Measurements from ENCODE around the gene AUNIP. TPM values are rescaled to one million over a fixed set of nuclear protein-coding genes. Genes with fewer than 3 reads are reported as not detected.

The AUNIP gene
- total and polyA plus RNA-seq, 3 donors from 2014 or later: 14.1 to 28.5 (median 22.5) TPM

- H3K27me3 ChIP-seq: no peaks in the 10 kb centered on the region
- H3K4me3 ChIP-seq: no peak overlapping the region
- DNase-seq: no peak
- H3K9me3 ChIP-seq: no peaks in the 10 kb centered on the region
- no peak overlapping the region for H3K27ac ChIP-seq
- intact Hi-C loops (cut with DNase I; ENCODE audit: low total_unique reads): loop anchor here (10.0 kb wide), 1 partner anchor 263 kb away; no protein-coding TSS in a partner anchor
- no peaks in the 10 kb centered on the region for H3K4me1 ChIP-seq
- TF ChIP-seq POLR2A (IDR thresholded peaks at IDR 0.05) (no peak), CTCF (IDR thresholded peaks at IDR 0.05) (no peak)
- WGBS, 2 donors: 91 to 93% methylated on average over 5 of the region's 5 CpGs
- H3K36me3 ChIP-seq (ENCODE audit: low read depth, missing control alignments): no peaks in the 10 kb centered on the region
These were observed 71.5 kb downstream of the AUNIP start for GRCh38 chr1:25787760-25788166.

- TF ChIP-seq POLR2A (IDR thresholded peaks at IDR 0.05) (no peak), CTCF (IDR thresholded peaks at IDR 0.05) (no peak)
- DNase-seq: no peak
- 73 to 82% methylated on average over 11 of the region's 11 CpGs for WGBS, 2 donors
- no peaks in the 10 kb centered on the region for H3K27me3 ChIP-seq
- H3K4me1 ChIP-seq: no peaks in the 10 kb centered on the region
- intact Hi-C loops (cut with DNase I; ENCODE audit: low total_unique reads): loop anchor here (10.0 kb wide), 1 partner anchor 262 kb away; no protein-coding TSS in a partner anchor
- H3K9me3 ChIP-seq: no peaks in the 10 kb centered on the region
- H3K27ac ChIP-seq: no peak overlapping the region
- H3K36me3 ChIP-seq (ENCODE audit: low read depth, missing control alignments): no peaks in the 10 kb centered on the region
- no peak overlapping the region for H3K4me3 ChIP-seq
These were observed 72.1 kb downstream of the AUNIP start for GRCh38 chr1:25786887-25787759.

- H3K9me3 ChIP-seq: no peaks in the 10 kb centered on the region
- no peak for DNase-seq
- no peaks in the 10 kb centered on the region for H3K36me3 ChIP-seq (ENCODE audit: low read depth, missing control alignments)
- H3K27ac ChIP-seq: no peak overlapping the region
- H3K4me3 ChIP-seq: no peak overlapping the region
- TF ChIP-seq CTCF (IDR thresholded peaks at IDR 0.05): no peak
- WGBS, 2 donors: 87 to 92% methylated on average over 10 of the region's 10 CpGs
- intact Hi-C loops (cut with DNase I; ENCODE audit: low total_unique reads): loop anchor here (10.0 kb wide), 1 partner anchor 261 kb away; no protein-coding TSS in a partner anchor
- H3K4me1 ChIP-seq: peaks cover 6% of the 10 kb centered on the region
- no peaks in the 10 kb centered on the region for H3K27me3 ChIP-seq
These were observed 73.8 kb downstream of the AUNIP start for GRCh38 chr1:25785333-25786067.

GRCh38 chr1:25784575-25785051 lies 74.6 kb downstream of the AUNIP start:
- Histone ChIP-seq H3K9me3 (no peaks in the 10 kb centered on the region), H3K27me3 (no peaks in the 10 kb centered on the region), H3K27ac (no peak overlapping the region), H3K36me3 (ENCODE audit: low read depth, missing control alignments) (no peaks in the 10 kb centered on the region), H3K4me1 (peaks cover 10% of the 10 kb centered on the region), H3K4me3 (no peak overlapping the region)
- 66 to 83% methylated on average over 8 to 9 of the region's 9 CpGs for WGBS, 2 donors
- intact Hi-C loops (cut with DNase I; ENCODE audit: low total_unique reads): loop anchor here (10.0 kb wide), 1 partner anchor 260 kb away; no protein-coding TSS in a partner anchor
- DNase-seq: no peak
- TF ChIP-seq CTCF (IDR thresholded peaks at IDR 0.05) (no peak), POLR2A (IDR thresholded peaks at IDR 0.05) (no peak)

Small RNA genes within 50 kb of the gene (microRNA-seq; reads per million reads assigned to microRNA genes)
- 0 to 5.5 reads per million in 2 donors for gene MIR3917 (ENCODE audit: borderline number of aligned reads in 2 of 2, borderline replicate concordance in 1 of 2)

Small RNA genes within 50 kb of the gene (small RNA-seq; reads per million reads assigned to genes)
- gene AL033528.1 (0 reads per million in 2 donors), gene RF00019 (0 reads per million in 2 donors), gene SNRPFP2 (0 reads per million in 2 donors)

Other genes starting within 250 kb of the AUNIP start
- 10 to 100 TPM; 12.8 to 21.1 TPM for gene MAN1C1, start 242.7 kb downstream of the AUNIP start, total RNA-seq
- 14.8 TPM for gene MAN1C1, start 242.7 kb downstream of the AUNIP start, polyA plus RNA-seq (ENCODE audit: insufficient read depth, low read depth, low replicate concordance)
- gene SELENON, start 59.3 kb downstream of the AUNIP start, total RNA-seq: 10 to 100 TPM; 17.2 to 29.8 TPM
- 30.7 TPM for gene SELENON, start 59.3 kb downstream of the AUNIP start, polyA plus RNA-seq (ENCODE audit: insufficient read depth, low read depth, low replicate concordance)
- 100 to 1,000 TPM; 148 to 166 TPM for gene MTFR1L, start 39.5 kb downstream of the AUNIP start, total RNA-seq
- 253 TPM for gene MTFR1L, start 39.5 kb downstream of the AUNIP start, polyA plus RNA-seq (ENCODE audit: insufficient read depth, low read depth, low replicate concordance)
- gene PAQR7, start 16.3 kb upstream of the AUNIP start, total RNA-seq: 10 to 100 TPM; 92.4 to 94.8 TPM
- 89.3 TPM for gene PAQR7, start 16.3 kb upstream of the AUNIP start, polyA plus RNA-seq (ENCODE audit: insufficient read depth, low read depth, low replicate concordance)
- 100 to 1,000 TPM; 230 to 393 TPM for gene STMN1, start 47.0 kb upstream of the AUNIP start, total RNA-seq
- 727 TPM for gene STMN1, start 47.0 kb upstream of the AUNIP start, polyA plus RNA-seq (ENCODE audit: insufficient read depth, low read depth, low replicate concordance)
- 10 to 100 TPM; 14.5 to 24.1 TPM for gene PAFAH2, start 138.6 kb upstream of the AUNIP start, total RNA-seq
- gene PAFAH2, start 138.6 kb upstream of the AUNIP start, polyA plus RNA-seq (ENCODE audit: insufficient read depth, low read depth, low replicate concordance): 18.9 TPM
- 1 to 10 TPM; 1.3 to 2.8 TPM for gene EXTL1, start 162.3 kb upstream of the AUNIP start, total RNA-seq
- gene EXTL1, start 162.3 kb upstream of the AUNIP start, polyA plus RNA-seq (ENCODE audit: insufficient read depth, low read depth, low replicate concordance): 1.3 TPM
- under 1 TPM; 0.24 to 0.87 TPM for gene SLC30A2, start 186.7 kb upstream of the AUNIP start, total RNA-seq
- 1.0 TPM for gene SLC30A2, start 186.7 kb upstream of the AUNIP start, polyA plus RNA-seq (ENCODE audit: insufficient read depth, low read depth, low replicate concordance)
- under 1 TPM; 0.50 to 0.71 TPM for gene TRIM63, start 208.2 kb upstream of the AUNIP start, total RNA-seq
- 1.2 TPM for gene TRIM63, start 208.2 kb upstream of the AUNIP start, polyA plus RNA-seq (ENCODE audit: insufficient read depth, low read depth, low replicate concordance)